ENCODE results near the gene GLA. TPM values are rescaled to one million over a fixed set of nuclear protein-coding genes. Genes with fewer than 3 reads are reported as not detected.

Gene GLA
- total and polyA plus RNA-seq, 2 of the 4 experiments (the other 2 are of a cell fraction) = 27.9 to 38.7 TPM

GRCh38 chrX:101360390-101360789, 47.3 kb downstream of the GLA start:
- no TSS peak for BruUV-seq (replicated peaks)
- Histone ChIP-seq H3K56ac (ENCODE audit: extremely low read depth, insufficient read depth, low read length) (no peak overlapping the region), H2AK9ac (replicated peaks; ENCODE audit: low read depth, low read length, poor library complexity) (peak overlapping the region; percentile 63), H3K23ac (ENCODE audit: low read depth, low read length) (no peak overlapping the region), H3K9ac (ENCODE audit: low read depth, low read length) (no peak overlapping the region), H2BK15ac (ENCODE audit: low read depth, low read length) (no peak overlapping the region), H4K91ac (ENCODE audit: insufficient read depth, low read depth, low read length) (no peak overlapping the region), H3K79me1 (ENCODE audit: low read depth in 1 of 2, low read length in 2 of 2) (no peaks in the 10 kb centered on the region), H3K27ac (ENCODE audit: insufficient read depth, low read length) (no peak overlapping the region), H3K4ac (ENCODE audit: low read depth, low read length) (peak overlapping the region; percentile 9; the same call in 1 of the 2 replicates), H2BK5ac (ENCODE audit: low read depth, low read length, poor library complexity, severe bottlenecking) (no peak overlapping the region), H2AK5ac (ENCODE audit: low read depth, low read length) (no peak overlapping the region), H4K8ac (ENCODE audit: low read depth in 2 of 2, low read length in 2 of 2) (peak overlapping the region in 1 of 2 experiments; percentile 40; a peak in 1 of 4 replicates), H3K4me1 (ENCODE audit: control insufficient read depth, insufficient read depth, low read length) (no peaks in the 10 kb centered on the region), H3K14ac (replicated peaks; ENCODE audit: low read depth, low read length) (no peak overlapping the region), H3K9me1 (ENCODE audit: insufficient read depth, low read length) (peaks cover 5% of the 10 kb centered on the region; the same call in 1 of the 2 replicates), H3K18ac (ENCODE audit: low read depth, low read length) (no peak overlapping the region), H3K4me3 (ENCODE audit: insufficient read depth, low read depth, low read length) (no peak overlapping the region), H2BK20ac (ENCODE audit: low read depth, low read length) (no peak overlapping the region), H2BK120ac (ENCODE audit: low read depth, low read length) (no peak overlapping the region), H2AFZ (replicated peaks; ENCODE audit: low read length, poor library complexity) (peak overlapping the region; percentile 83), H3K36me3 (ENCODE audit: control insufficient read depth, insufficient read depth, low read length) (no peaks in the 10 kb centered on the region), H3K4me2 (ENCODE audit: low read depth, low read length) (no peak overlapping the region), H3K9me3 (ENCODE audit: control insufficient read depth, insufficient read depth, low read length) (no peaks in the 10 kb centered on the region), H4K5ac (ENCODE audit: low read depth, low read length) (no peak overlapping the region), H3K27me3 (ENCODE audit: control insufficient read depth, insufficient read depth, low read length) (peaks cover 10% of the 10 kb centered on the region; the same call in 1 of the 2 replicates), H4K20me1 (ENCODE audit: insufficient read depth, low read length) (no peaks in the 10 kb centered on the region)
- intact Hi-C loops (cut with micrococcal nuclease) (no loop called here), dilution Hi-C loops (cut with HindIII; ENCODE audit: low sequenced_read_pairs, unreplicated experiment) (no loop called here), in situ Hi-C loops (cut with MboI; ENCODE audit: low sequenced_read_pairs) (no loop called here)
- ChIA-PET POLR2A (ENCODE audit: unreplicated experiment) (no interaction called here), CTCF (no interaction called here)
- TF ChIP-seq BHLHE40 (IDR thresholded peaks at IDR 0.05; ENCODE audit: low read depth, low read length) (no peak), RFX5 (IDR thresholded peaks at IDR 0.05; ENCODE audit: low read depth, low read length) (no peak), USF2 (IDR thresholded peaks at IDR 0.05; ENCODE audit: low read depth, low read length) (no peak), MXI1 (IDR thresholded peaks at IDR 0.05; ENCODE audit: borderline replicate concordance, low read depth, low read length) (no peak), RAD21 (IDR thresholded peaks at IDR 0.05; ENCODE audit: low read length) (no peak), CEBPB (IDR thresholded peaks at IDR 0.05; ENCODE audit: low read depth, low read length) (no peak), CTCF (conservative IDR thresholded peaks at IDR 0.05; ENCODE audit: low read depth, low read length) (no peak), CHD1 (IDR thresholded peaks at IDR 0.05; ENCODE audit: low read depth, low read length) (no peak), NFE2L2 (IDR thresholded peaks at IDR 0.05; ENCODE audit: low read depth, low read length) (no peak), FOS (IDR thresholded peaks at IDR 0.05; ENCODE audit: low read depth, low read length) (no peak), SMC3 (IDR thresholded peaks at IDR 0.05; ENCODE audit: low read depth, low read length) (no peak), MAFK (IDR thresholded peaks at IDR 0.05; ENCODE audit: low read depth, low read length) (no peak), POLR2A (IDR thresholded peaks at IDR 0.05; ENCODE audit: low read depth, low read length) (no peak), MAZ (IDR thresholded peaks at IDR 0.05; ENCODE audit: borderline replicate concordance, low read depth, low read length) (no peak), RCOR1 (IDR thresholded peaks at IDR 0.05; ENCODE audit: insufficient replicate concordance, low read length) (no peak)
- TF ChIP-seq, protein P1, sequence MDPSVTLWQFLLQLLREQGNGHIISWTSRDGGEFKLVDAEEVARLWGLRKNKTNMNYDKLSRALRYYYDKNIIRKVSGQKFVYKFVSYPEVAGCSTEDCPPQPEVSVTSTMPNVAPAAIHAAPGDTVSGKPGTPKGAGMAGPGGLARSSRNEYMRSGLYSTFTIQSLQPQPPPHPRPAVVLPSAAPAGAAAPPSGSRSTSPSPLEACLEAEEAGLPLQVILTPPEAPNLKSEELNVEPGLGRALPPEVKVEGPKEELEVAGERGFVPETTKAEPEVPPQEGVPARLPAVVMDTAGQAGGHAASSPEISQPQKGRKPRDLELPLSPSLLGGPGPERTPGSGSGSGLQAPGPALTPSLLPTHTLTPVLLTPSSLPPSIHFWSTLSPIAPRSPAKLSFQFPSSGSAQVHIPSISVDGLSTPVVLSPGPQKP (IDR thresholded peaks at IDR 0.05; ENCODE audit: borderline replicate concordance, low read depth, low read length) = no peak
- WGBS, 2 experiments (ENCODE audit: extremely low coverage in 2 of 2, insufficient read length in 1 of 2) = 50% methylated on average over 1 of the region's 7 CpGs; no CpG with 5 or more reads in 1 of the 2 experiments
- ATAC-seq (ENCODE audit: low read depth) = no peak
- DNase-seq = no peak
